H1 (cell line): ENCODE results near the gene HECTD4. TPM values are rescaled to one million over a fixed set of nuclear protein-coding genes. Genes with fewer than 3 reads are reported as not detected.

Source experiments
- PHF8 ChIP-seq: fragments of 200-600 bp; sonication (generic); conservative IDR thresholded peaks from 2 replicates; pipeline ENCODE4 v1.7.1; 2012; ENCODE audit warnings: low read depth, mild to moderate bottlenecking, inconsistent platforms, low read length, moderate library complexity
- RAD21 ChIP-seq, 2 experiments: IDR thresholded peaks in 1 of 2; conservative IDR thresholded peaks in 1 of 2; 2 replicates each; pipeline ENCODE4 v1.6.1; 2011; ENCODE audit warnings: low read depth in 2 of 2, low read length in 2 of 2, improper control_type of control experiment in 1 of 2, inconsistent platforms in 1 of 2, mild to moderate bottlenecking in 1 of 2, moderate library complexity in 1 of 2
- polyA plus RNA-seq, 7 experiments: library from polyadenylated mRNA; depleted of rRNA in 3 of 7; stranded (reverse) in 5 of 7; unstranded in 2 of 7; fragments of >200 nt in 5 of 7; fragments of 200-250 nt in 2 of 7; gene quantifications; 1 replicate in 5 of 7; 2 replicates in 1 of 7; 4 replicates in 1 of 7; pipeline versions ENCODE4 v1.2.1 to v1.2.3, GENCODE V29; 2011 to 2013; ENCODE audit warnings: missing spikeins in 2 of 7, mixed read lengths in 2 of 7
- total RNA-seq: library from RNA; stranded (reverse); fragmentation: NEBNext Ultra II Directional; extraction: Animal tissue kit (Norgen Biotek cat#: 25700); gene quantifications from 2 replicates; pipeline ENCODE4 v1.2.1, GENCODE V29; 2021

The HECTD4 gene
- total and polyA plus RNA-seq, 2 of the 8 experiments (the other 6 are each of a cell fraction or from before 2014, with no cell fraction given), result 6.5 to 33.7 TPM

- TF ChIP-seq PHF8, result no peak
- TF ChIP-seq RAD21 (IDR thresholded peaks at IDR 0.05 in 1 of 2, conservative IDR thresholded peaks at IDR 0.05 in 1 of 2; ENCODE audit: low read depth in 2 of 2, low read length in 2 of 2), result no peak
Observed at GRCh38 chr12:112175361-112176155, 206.7 kb downstream of the HECTD4 start (continued).
